T-helper 9 cell (primary cell): ENCODE results near the gene PLA2G2D.

Experiments used
- DNase-seq: peaks from one replicate; pipeline ENCODE4 v3.0.0-alpha.2; 2020
- total RNA-seq, 2 donors: gene quantifications; one replicate each; lab custom pipeline; 2026; lab: John Stamatoyannopoulos, UW

Gene PLA2G2D
- 0 reads per million in 2 donors for total RNA-seq

DNA sequence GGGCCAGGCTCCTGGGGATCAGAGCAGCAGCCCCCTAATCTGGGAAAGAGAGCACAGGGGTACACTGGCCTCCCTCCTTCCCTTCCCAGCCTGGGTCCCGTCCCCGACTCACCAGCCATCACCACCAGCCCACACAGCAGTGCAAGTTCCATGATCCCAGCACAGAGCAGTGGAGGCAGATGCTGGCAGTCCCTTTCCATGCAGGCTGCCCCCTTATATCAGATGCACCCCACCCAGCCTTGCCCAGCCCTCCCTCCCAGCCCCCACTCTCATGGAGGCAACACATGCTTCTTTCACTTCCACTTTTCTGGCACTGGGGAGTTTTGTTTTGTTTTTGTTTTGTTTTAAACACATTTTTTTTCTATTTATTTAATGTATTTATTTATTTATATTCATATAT is at the start of gene PLA2G2D:
Gene PLA2G2D, minus strand, starts transcription at position 190 of the 400 bp plus-strand sequence. Its CDS starts 38 bp downstream, at position 152.
- no peak for DNase-seq

DNA sequence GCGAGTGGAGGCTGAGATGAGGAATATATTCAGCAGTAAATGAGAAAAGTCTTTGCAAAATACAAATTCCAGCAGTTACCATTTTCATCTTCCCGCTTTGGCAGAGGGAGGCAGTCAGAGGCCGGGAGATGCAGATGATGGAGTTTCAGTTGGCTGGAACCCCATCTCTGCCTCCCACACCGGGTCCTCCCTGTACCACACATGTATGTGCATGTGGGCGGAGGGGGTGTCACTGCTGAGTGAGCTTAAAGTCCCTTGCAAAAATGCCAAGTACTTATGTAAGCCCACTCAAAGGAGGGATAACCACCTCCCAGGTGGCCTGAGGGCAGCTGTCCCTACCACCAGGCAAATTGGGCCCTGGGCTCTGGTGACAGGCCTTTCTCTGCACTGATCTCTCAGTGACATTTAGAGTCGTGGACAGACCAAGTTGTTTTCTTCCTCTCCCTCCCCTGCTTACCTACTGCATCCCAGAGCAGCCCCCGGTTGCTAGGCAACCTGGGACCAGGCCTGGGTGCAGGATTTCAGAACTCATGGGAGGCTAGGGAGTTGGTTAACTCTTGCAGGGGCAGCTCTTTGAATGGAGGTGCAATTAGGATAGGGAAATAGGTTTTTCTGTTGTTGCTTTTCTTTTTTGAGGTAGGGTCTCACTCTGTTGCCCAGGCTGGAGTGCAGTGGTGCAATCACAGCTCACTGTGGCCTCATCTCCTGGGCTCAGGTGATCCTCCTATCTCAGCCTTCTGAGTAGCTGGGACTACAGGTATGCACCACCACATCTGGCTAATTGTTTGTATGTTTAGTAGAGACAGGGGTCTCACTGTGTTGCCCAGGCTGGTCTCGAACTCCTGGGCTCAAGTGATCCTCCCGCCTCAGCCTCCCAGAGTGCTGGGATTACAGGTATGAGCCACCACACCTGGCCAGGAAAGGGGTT is 49.5 kb upstream of the PLA2G2D start:
- DNase-seq, result no peak

- DNase-seq, result no peak
Measured at GRCh38 chr1:20167126-20167525, 47.8 kb upstream of the PLA2G2D start.

- DNase-seq, result no peak
Measured at GRCh38 chr1:20166051-20166450, 46.7 kb upstream of the PLA2G2D start.

GRCh38 chr1:20165522-20165951 is 46.2 kb upstream of the PLA2G2D start:
- DNase-seq, result no peak

DNA sequence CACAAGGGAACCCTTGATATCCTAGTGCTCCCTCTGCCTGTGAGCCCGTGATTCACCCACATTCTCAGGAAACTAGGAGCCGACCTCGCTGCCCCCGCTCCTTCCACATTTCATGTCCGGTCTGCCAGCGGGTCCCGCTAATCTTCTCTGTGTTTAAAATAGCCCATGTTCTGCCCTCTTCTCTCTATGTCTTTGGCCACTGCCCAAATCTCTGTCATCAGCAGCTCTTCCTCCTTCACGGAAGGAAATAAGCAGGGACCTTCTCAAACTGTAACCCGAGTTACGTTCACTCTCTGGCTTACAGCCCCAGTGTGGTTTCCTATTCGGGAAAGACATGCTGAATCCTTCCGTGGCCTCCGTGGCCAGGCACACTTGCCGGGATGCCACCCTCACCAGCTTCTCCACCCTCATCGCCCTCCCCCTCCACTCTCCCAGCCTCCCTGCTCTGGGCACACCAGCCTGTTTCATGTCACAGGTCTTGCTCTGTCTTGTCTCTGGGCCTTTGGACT is 45.4 kb upstream of the PLA2G2D start:
- DNase-seq, result no peak

DNA sequence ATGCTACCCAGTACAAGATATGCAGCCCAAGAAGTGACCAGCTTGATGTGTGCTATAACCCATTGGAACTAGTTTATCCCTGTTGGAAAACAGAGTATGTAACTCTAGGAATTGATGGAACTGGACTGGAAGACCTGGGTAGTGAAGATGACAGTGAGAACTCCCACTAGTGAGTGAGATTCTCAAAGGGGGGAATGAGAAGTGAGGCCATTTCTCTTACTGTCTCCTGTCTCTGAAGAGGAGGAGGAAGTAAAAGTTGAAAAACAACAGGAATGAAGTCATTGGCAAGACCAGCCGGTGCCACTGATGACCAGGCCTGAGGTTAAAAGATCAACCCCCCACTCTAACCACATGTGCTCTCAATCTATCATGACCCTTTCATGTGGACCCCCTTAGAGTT is 40.7 kb upstream of the PLA2G2D start:
- DNase-seq, result no peak

- DNase-seq, result no peak
Measured at GRCh38 chr1:20158358-20159070, 39.2 kb upstream of the PLA2G2D start.

- no peak for DNase-seq
Measured at GRCh38 chr1:20154301-20154831, 35.0 kb upstream of the PLA2G2D start.

- no peak for DNase-seq
Measured at GRCh38 chr1:20153000-20153418, 33.7 kb upstream of the PLA2G2D start.

DNA sequence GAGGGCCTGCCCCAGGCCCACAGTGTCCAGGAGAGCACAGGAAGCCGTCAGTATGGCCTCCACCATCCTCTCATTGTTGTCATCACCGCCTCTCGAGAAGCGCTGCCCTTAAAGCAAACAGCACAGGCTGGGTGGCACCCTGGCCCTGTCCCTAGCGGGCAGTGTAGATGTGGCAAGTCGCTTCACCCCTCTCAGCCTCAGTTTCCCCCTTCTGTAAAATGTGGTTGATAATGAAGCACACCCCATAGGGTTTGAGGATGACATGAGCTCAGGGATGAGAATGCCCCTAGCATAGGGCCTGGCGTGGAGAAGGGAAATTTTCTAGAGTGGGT is 33.2 kb upstream of the PLA2G2D start:
- DNase-seq, result no peak

GRCh38 chr1:20151906-20152598 is 32.7 kb upstream of the PLA2G2D start:
- DNase-seq, result peak; percentile 73

GRCh38 chr1:20150969-20151368 is 31.6 kb upstream of the PLA2G2D start:
- DNase-seq, result no peak

DNA sequence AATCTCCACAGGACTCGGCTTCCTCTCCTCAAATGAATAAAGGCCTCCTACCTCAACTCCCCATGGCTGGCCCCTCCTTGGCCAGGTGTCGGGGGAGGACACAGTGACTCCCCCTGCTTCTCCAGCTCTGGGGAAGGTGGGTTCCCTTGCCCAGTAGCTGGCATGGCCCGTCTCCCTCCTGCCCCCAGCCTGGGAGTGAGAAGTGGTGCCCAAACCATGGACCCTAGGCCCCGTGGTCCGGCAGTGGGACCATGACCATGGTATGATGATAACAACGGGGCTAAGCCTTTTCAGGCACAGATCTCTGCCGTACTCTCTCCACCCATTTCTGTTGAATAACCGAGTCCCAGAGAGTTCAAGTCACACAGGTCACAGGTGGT is 31.0 kb upstream of the PLA2G2D start:
- DNase-seq, result no peak

DNA sequence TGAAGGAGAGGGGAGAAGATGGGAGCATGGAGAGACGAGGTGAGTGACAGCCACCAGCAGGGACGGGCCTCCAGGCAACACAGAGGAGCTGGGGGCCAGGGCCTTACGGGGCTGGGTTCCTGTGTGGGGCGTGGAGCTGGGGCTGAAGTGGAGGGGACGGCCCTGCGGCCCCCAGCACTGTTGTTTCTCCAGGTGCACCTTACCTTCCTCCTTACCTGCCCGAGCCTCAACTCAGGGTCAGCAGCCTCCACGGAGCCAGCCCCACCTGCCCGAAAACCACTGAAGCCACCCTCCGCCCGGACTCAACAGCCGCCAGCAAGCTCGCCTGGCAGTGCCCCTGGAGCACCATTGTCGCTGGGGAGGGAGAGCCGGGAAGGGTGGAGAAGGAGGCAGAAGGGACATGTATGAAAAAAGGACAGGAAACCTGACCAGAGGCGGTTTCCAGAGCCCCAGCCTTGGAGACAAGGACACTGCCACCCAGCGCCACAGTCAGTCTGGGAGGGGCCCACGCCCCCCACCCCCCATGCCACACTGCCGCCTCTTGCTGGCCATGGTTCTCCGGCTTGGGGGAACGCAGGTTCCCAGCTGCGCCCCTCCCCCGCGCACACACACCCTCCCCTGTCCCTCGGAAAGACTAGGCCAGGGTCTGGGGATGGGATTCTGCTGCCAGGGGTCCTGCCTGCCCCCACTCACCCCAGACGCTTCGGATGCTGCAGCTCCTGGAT is 30.4 kb upstream of the PLA2G2D start:
- no peak for DNase-seq

GRCh38 chr1:20148571-20149500 is 29.5 kb upstream of the PLA2G2D start:
- DNase-seq, result no peak

DNA sequence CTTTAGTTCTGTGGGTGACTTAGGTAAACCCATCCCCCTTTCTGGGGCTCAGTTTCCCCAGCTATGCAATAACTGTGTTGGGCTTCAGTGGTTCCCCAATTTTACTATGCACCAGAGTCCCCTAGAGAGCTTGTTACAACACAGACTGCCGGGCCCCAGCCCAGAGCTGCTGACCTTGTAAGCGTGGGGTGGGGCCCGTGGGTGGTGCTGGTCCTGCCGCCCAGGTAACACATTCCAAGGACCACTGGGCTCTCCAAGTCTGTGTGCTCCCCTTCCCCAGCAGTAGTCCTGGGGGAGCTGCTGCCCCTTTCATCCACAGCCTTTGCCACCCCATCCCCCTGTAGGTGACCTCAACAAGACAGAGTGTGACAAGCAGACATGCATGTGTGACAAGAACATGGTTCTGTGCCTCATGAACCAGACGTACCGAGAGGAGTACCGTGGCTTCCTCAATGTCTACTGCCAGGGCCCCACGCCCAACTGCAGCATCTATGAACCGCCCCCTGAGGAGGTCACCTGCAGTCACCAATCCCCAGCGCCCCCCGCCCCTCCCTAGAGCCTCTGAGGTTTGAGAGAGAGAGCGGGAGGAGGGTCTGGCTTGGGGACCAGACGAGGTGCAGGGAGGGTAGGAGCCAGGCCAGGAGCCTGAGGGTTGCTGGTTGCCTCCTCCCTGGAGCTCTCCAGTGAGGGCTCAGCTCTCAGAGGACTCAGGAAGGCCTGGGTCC is 28.7 kb upstream of the PLA2G2D start:
- DNase-seq, result no peak

DNA sequence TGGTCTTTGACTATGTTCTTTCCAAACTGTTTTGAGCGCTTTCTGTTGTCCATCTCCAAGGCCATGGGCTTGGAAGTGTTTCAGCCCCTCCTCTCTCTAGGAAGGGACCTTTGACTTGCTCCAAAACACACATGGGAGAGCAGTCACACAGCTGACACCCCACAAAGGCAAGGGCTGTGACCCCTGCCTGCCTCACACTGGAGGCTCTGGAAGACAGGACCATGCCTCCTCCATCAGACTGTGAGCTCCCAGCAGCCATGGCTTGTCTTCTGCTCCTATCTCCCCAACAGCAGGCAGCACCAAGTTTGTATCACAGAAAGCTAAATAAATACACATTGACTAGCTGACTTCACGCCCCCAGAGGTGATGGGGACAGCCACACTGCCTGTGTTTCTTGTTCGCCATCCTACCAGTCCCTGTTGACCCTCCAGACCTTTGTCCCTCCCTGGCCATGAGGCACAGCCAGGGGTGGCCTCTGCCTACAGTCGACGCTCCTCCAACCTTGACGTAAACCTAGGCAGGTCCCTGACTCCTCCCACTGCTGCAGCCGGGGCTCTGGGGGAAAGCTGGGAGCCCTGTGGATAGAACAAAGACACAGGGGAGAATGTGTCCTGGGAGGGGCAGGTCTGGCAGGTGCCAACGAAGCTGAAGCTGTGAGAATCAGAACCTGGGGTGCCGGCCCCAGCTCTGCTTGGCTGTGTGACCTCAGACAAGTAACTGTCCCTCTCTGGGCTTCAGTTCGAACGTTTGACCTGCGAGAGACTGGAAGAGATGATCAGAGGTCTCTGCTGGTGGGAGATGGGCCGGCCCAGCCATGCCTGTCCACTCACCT is 24.6 kb upstream of the PLA2G2D start:
- no peak for DNase-seq

- DNase-seq, result no peak
Measured at GRCh38 chr1:20143318-20143717, 24.0 kb upstream of the PLA2G2D start.
